Panc1 (cell line): Measurements from ENCODE around the gene STX2. TPM values are rescaled to one million over a fixed set of nuclear protein-coding genes. Genes with fewer than 3 reads are reported as not detected.
"Not testable (repeated sequence)": the region's sequence is repeated elsewhere in the genome, so short reads cannot be mapped to it uniquely, and the experiment has no call there.

ENCODE experiments used
- ATAC-seq: fragments of 200-7000 bp; cut with Tn5 transposase; 2 replicates; pipeline ENCODE4 v1.9.1; 2020; ENCODE audit warnings: mild to moderate bottlenecking, moderate library complexity
- Bru-seq: library from RNA; stranded (reverse); fragments of 400-500 nt; gene quantifications from one replicate; lab custom pipeline; 2021; lab: Mats Ljungman, UMichigan
- BruChase-seq, 2 experiments: library from RNA; stranded (reverse); fragments of 400-500 nt; gene quantifications; one replicate each; lab custom pipeline; 2021; lab: Mats Ljungman, UMichigan
- BruUV-seq: library from RNA; stranded (reverse); fragments of 400-500 nt; replicated peaks from 2 replicates; lab custom pipeline; 2021; lab: Mats Ljungman, UMichigan
- CTCF ChIA-PET: fragments of 300-600 bp; sonication (Branson Sonifier 250); formaldehyde crosslinking; loops from one replicate; lab custom pipeline; 2022; ENCODE audit warnings: antibody characterized with exemption; lab: Charles Lee
- POLR2A ChIA-PET: fragments of 300-600 bp; sonication (Branson Sonifier 250); formaldehyde crosslinking; loops from one replicate; lab custom pipeline; 2022; ENCODE audit warnings: antibody characterized with exemption; lab: Charles Lee
- DNase-seq: peaks from one replicate; pipeline ENCODE4 v3.0.0-alpha.2; 2010; ENCODE audit warnings: low read depth, low spot score
- H3K27ac ChIP-seq: 2 replicates; pipeline ENCODE4 v1.5.1; 2011; ENCODE audit warnings: mild to moderate bottlenecking, low read length, inconsistent platforms
- H3K27me3 ChIP-seq: fragments of 200-500 bp; sonication (Bioruptor generic); 2 replicates; pipeline ENCODE4 v1.6.0; 2014; ENCODE audit warnings: low read length, inconsistent platforms; ENCODE audit not compliant: control insufficient read depth, insufficient read depth
- H3K36me3 ChIP-seq: fragments of 200-500 bp; sonication (Bioruptor generic); 2 replicates; pipeline ENCODE4 v1.5.1; 2014; ENCODE audit warnings: inconsistent platforms, mild to moderate bottlenecking, low read length, moderate library complexity; ENCODE audit not compliant: control insufficient read depth, insufficient read depth
- H3K4me1 ChIP-seq: 2 replicates; pipeline ENCODE4 v1.5.1; 2011; ENCODE audit warnings: inconsistent platforms, mild to moderate bottlenecking, low read length, moderate library complexity; ENCODE audit not compliant: control insufficient read depth, insufficient read depth
- H3K4me3 ChIP-seq, 2 experiments: 2 replicates each; pipeline ENCODE4 v1.5.1; 2011 to 2012; ENCODE audit warnings: low read depth in 2 of 2, low read length in 2 of 2, mild to moderate bottlenecking in 2 of 2, inconsistent platforms in 1 of 2, moderate library complexity in 1 of 2
- H3K9me3 ChIP-seq: fragments of 200-500 bp; sonication (Bioruptor generic); 2 replicates; pipeline ENCODE4 v1.5.1; 2014; ENCODE audit warnings: low read depth, mild to moderate bottlenecking, inconsistent platforms, low read length, moderate library complexity; ENCODE audit not compliant: control insufficient read depth, insufficient read depth
- CTCF ChIP-seq: fragments of 450-650 bp; IDR thresholded peaks from 2 replicates; pipeline ENCODE4 v1.5.1; 2017; ENCODE audit warnings: mild to moderate bottlenecking
- POLR2AphosphoS5 ChIP-seq: IDR thresholded peaks from 2 replicates; pipeline ENCODE4 v1.6.1; 2012; ENCODE audit warnings: mild to moderate bottlenecking, low read depth, low read length, moderate library complexity
- REST ChIP-seq, 2 experiments: IDR thresholded peaks; 2 replicates each; pipeline ENCODE4 v1.6.1; 2011 to 2012; ENCODE audit warnings: low read depth in 2 of 2, control low read depth in 1 of 2, low read length in 1 of 2, mild to moderate bottlenecking in 1 of 2, moderate library complexity in 1 of 2; ENCODE audit not compliant: insufficient read depth in 1 of 2
- SIN3A ChIP-seq: IDR thresholded peaks from 2 replicates; pipeline ENCODE4 v1.6.1; 2012; ENCODE audit warnings: low read depth, mild to moderate bottlenecking, low read length, moderate library complexity, borderline replicate concordance; ENCODE audit not compliant: insufficient read depth
- TCF7L2 ChIP-seq: IDR thresholded peaks from 2 replicates; pipeline ENCODE4 v1.6.1; 2011; ENCODE audit warnings: mild to moderate bottlenecking, low read depth, low read length, inconsistent platforms
- in situ Hi-C: cut with HindIII; loops from 2 replicates; pipeline ENCODE4 v1.10.0; 2016; ENCODE audit warnings: low sequenced_read_pairs, low pct_unique_long_range_greater_than_20kb
- intact Hi-C: fragments of 100-400 bp; cut with micrococcal nuclease; formaldehyde crosslinking; loops from one replicate; pipeline ENCODE4 v1.10.0; 2022; ENCODE audit not compliant: unreplicated experiment
- long read RNA-seq: library from polyadenylated mRNA; unstranded; transcript quantifications from one replicate; pipeline ENCODE4 v2.0.0, GENCODE V29; 2021; ENCODE audit not compliant: unreplicated experiment
- polyA plus RNA-seq: library from polyadenylated mRNA; unstranded; fragments of >200 nt; gene quantifications from one replicate; pipeline ENCODE4 v1.2.1, GENCODE V29; 2012; ENCODE audit warnings: missing spikeins; ENCODE audit not compliant: insufficient read length
- total RNA-seq: library from RNA; stranded (reverse); gene quantifications from one replicate; pipeline ENCODE4 v1.2.1, GENCODE V29; 2021; ENCODE audit not compliant: unreplicated experiment

Gene STX2
- total RNA-seq = 34.0 TPM
- 21.7 TPM for polyA plus RNA-seq
- Bru-seq, nascent RNA = percentile 73 among the genes with signal in this experiment
- percentile 79 among the genes with signal in this experiment for BruChase-seq, experiment 1, labeled RNA remaining after a 2-hour chase
- BruChase-seq, experiment 2, labeled RNA remaining after a 6-hour chase = percentile 84 among the genes with signal in this experiment
- long read RNA-seq, transcript STX2-203 (11 exons, 2,151 nt) = minor isoform, 11 of 105 reads
- long read RNA-seq, transcript STX2-201 (10 exons, 3,331 nt) = major isoform, 35 of 105 reads
- long read RNA-seq, partial matches to known transcripts = 8 of 105 reads
- long read RNA-seq, other reads (novel, unspliced or antisense) = 50 of 105 reads

- in situ Hi-C loops = no loop called here
- BruUV-seq = no TSS peak
Observed at GRCh38 chr12:130838951-130839769, at the start of gene STX2. Gene STX2 (minus strand): TSS chr12:130839250. CDS start chr12:130839099, 151 bp downstream.

GRCh38 chr12:130887190-130887589 lies 48.1 kb upstream of the STX2 start:
- ATAC-seq, H3K27me3 ChIP-seq, DNase-seq, POLR2A ChIA-PET, H3K9me3 ChIP-seq, H3K4me3 ChIP-seq, in situ Hi-C loops, H3K27ac ChIP-seq, CTCF ChIA-PET, intact Hi-C loops, H3K36me3 ChIP-seq, BruUV-seq, H3K4me1 ChIP-seq: not testable (repeated sequence)

More at GRCh38 chr12:130838951-130839769, at the start of gene STX2:
- TF ChIP-seq TCF7L2 (peak; percentile 21), POLR2AphosphoS5 (no peak; the same call in 1 of the 2 replicates)
- H3K36me3 ChIP-seq = no peaks in the 10 kb centered on the region
- no peaks in the 10 kb centered on the region for H3K9me3 ChIP-seq
- POLR2A ChIA-PET = no interaction called here
- DNase-seq (peak; percentile 62), ATAC-seq (peak; percentile 95)
- peaks cover 13% of the 10 kb centered on the region for H3K4me1 ChIP-seq
- intact Hi-C loops = no loop called here
- CTCF ChIA-PET = interaction anchor here (0.6 kb wide), 1 partner anchor 26 kb away, joined by 3 read pairs; no protein-coding TSS in a partner anchor
- peak within 1 kb of the TSS; percentile 82 to 85 for H3K4me3 ChIP-seq
- no peaks in the 10 kb centered on the region for H3K27me3 ChIP-seq
- H3K27ac ChIP-seq = peak within 1 kb of the TSS; percentile 80

- BruUV-seq = no TSS peak
- Histone ChIP-seq H3K36me3 (peaks cover 8% of the 10 kb centered on the region; the same call in 1 of the 2 replicates), H3K4me3 (no peak overlapping the region), H3K4me1 (peaks cover 18% of the 10 kb centered on the region), H3K27ac (no peak overlapping the region), H3K27me3 (no peaks in the 10 kb centered on the region), H3K9me3 (no peaks in the 10 kb centered on the region)
- DNase-seq (no peak), ATAC-seq (no peak)
- in situ Hi-C loops = no loop called here
- POLR2A ChIA-PET = no interaction called here
- no peak for TF ChIP-seq TCF7L2
- CTCF ChIA-PET = no interaction called here
- intact Hi-C loops = no loop called here
Observed at GRCh38 chr12:130881548-130881947, 42.5 kb upstream of the STX2 start.

- Histone ChIP-seq H3K27ac (no peak overlapping the region), H3K36me3 (peaks cover 13% of the 10 kb centered on the region), H3K4me3 (no peak overlapping the region), H3K4me1 (peaks cover 22% of the 10 kb centered on the region), H3K9me3 (no peaks in the 10 kb centered on the region), H3K27me3 (no peaks in the 10 kb centered on the region)
- TF ChIP-seq CTCF (no peak), TCF7L2 (no peak), POLR2AphosphoS5 (no peak), REST (IDR thresholded peaks at IDR 0.05; ENCODE audit: insufficient read depth in 1 of 2, low read depth in 2 of 2, low read length in 1 of 2) (no peak), SIN3A (no peak)
- DNase-seq = no peak
- no TSS peak for BruUV-seq
- no peak for ATAC-seq
- ChIA-PET CTCF (no interaction called here), POLR2A (no interaction called here)
- intact Hi-C loops (no loop called here), in situ Hi-C loops (no loop called here)
Observed at GRCh38 chr12:130881046-130881445, 42.0 kb upstream of the STX2 start.
